Measurements from ENCODE around the gene DPP6. TPM values are rescaled to one million over a fixed set of nuclear protein-coding genes. Genes with fewer than 3 reads are reported as not detected.

The DPP6 gene
- total RNA-seq, 1 experiment from 2014 or later: not detected

- Histone ChIP-seq H3K27ac (no peak overlapping the region), H3K4me1 (replicated peaks; ENCODE audit: insufficient read depth) (no peaks in the 10 kb centered on the region), H3K27me3 (ENCODE audit: insufficient read depth, low read depth) (peaks cover 72% of the 10 kb centered on the region), H3F3A (ENCODE audit: insufficient read depth, low read depth) (no peaks in the 10 kb centered on the region), H3K79me2 (ENCODE audit: low read depth) (no peaks in the 10 kb centered on the region), H3K4me3 (no peak overlapping the region), H2AFZ (no peak overlapping the region), H3K9me2 (ENCODE audit: insufficient read depth) (no peaks in the 10 kb centered on the region), H3K4me2 (no peak overlapping the region), H3K9me3 (ENCODE audit: insufficient read depth, low read depth) (no peaks in the 10 kb centered on the region), H4K20me1 (ENCODE audit: insufficient read depth) (no peaks in the 10 kb centered on the region), H3K36me3 (ENCODE audit: low read depth) (no peaks in the 10 kb centered on the region)
- intact Hi-C loops (cut with micrococcal nuclease; ENCODE audit: unreplicated experiment): no loop called here
- no TSS peak for BruUV-seq (replicated peaks)
- peak in 1 of 2 experiments; percentile 17 for DNase-seq
- CTCF ChIA-PET: no interaction called here
- POLR2A ChIA-PET (ENCODE audit: unreplicated experiment): no interaction called here
- TF ChIP-seq EZH2 (IDR thresholded peaks at IDR 0.05; ENCODE audit: low read depth): no peak
- TF ChIP-seq, protein P1, sequence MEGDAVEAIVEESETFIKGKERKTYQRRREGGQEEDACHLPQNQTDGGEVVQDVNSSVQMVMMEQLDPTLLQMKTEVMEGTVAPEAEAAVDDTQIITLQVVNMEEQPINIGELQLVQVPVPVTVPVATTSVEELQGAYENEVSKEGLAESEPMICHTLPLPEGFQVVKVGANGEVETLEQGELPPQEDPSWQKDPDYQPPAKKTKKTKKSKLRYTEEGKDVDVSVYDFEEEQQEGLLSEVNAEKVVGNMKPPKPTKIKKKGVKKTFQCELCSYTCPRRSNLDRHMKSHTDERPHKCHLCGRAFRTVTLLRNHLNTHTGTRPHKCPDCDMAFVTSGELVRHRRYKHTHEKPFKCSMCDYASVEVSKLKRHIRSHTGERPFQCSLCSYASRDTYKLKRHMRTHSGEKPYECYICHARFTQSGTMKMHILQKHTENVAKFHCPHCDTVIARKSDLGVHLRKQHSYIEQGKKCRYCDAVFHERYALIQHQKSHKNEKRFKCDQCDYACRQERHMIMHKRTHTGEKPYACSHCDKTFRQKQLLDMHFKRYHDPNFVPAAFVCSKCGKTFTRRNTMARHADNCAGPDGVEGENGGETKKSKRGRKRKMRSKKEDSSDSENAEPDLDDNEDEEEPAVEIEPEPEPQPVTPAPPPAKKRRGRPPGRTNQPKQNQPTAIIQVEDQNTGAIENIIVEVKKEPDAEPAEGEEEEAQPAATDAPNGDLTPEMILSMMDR (conservative IDR thresholded peaks at IDR 0.05): peak; percentile 61
These were observed 737.2 kb downstream of the DPP6 start for GRCh38 chr7:154789404-154789803.

GRCh38 chr7:154791611-154792010, 739.4 kb downstream of the DPP6 start:
- DNase-seq: no peak
- intact Hi-C loops (cut with micrococcal nuclease; ENCODE audit: unreplicated experiment): no loop called here
- Histone ChIP-seq H3K4me1 (replicated peaks; ENCODE audit: insufficient read depth) (no peaks in the 10 kb centered on the region), H3K4me2 (no peak overlapping the region), H3K27ac (no peak overlapping the region), H3K79me2 (ENCODE audit: low read depth) (no peaks in the 10 kb centered on the region), H4K20me1 (ENCODE audit: insufficient read depth) (no peaks in the 10 kb centered on the region), H3K9me2 (ENCODE audit: insufficient read depth) (no peaks in the 10 kb centered on the region), H3K36me3 (ENCODE audit: low read depth) (no peaks in the 10 kb centered on the region), H3K9me3 (ENCODE audit: insufficient read depth, low read depth) (no peaks in the 10 kb centered on the region), H3K27me3 (ENCODE audit: insufficient read depth, low read depth) (peaks cover 79% of the 10 kb centered on the region), H3F3A (ENCODE audit: insufficient read depth, low read depth) (no peaks in the 10 kb centered on the region), H2AFZ (no peak overlapping the region), H3K4me3 (no peak overlapping the region)
- POLR2A ChIA-PET (ENCODE audit: unreplicated experiment): no interaction called here
- no TSS peak for BruUV-seq (replicated peaks)
- CTCF ChIA-PET: no interaction called here
- no peak for TF ChIP-seq EZH2 (IDR thresholded peaks at IDR 0.05; ENCODE audit: low read depth)
- TF ChIP-seq, protein P1 (conservative IDR thresholded peaks at IDR 0.05): no peak

GRCh38 chr7:154792436-154793055, 740.3 kb downstream of the DPP6 start:
- no peaks in the 10 kb centered on the region for H3F3A ChIP-seq (ENCODE audit: insufficient read depth, low read depth)
- no peaks in the 10 kb centered on the region for H3K4me1 ChIP-seq (replicated peaks; ENCODE audit: insufficient read depth)
- H2AFZ ChIP-seq: no peak overlapping the region
- no TSS peak for BruUV-seq (replicated peaks)
- no peak overlapping the region for H3K4me2 ChIP-seq
- H4K20me1 ChIP-seq (ENCODE audit: insufficient read depth): no peaks in the 10 kb centered on the region
- no peaks in the 10 kb centered on the region for H3K79me2 ChIP-seq (ENCODE audit: low read depth)
- intact Hi-C loops (cut with micrococcal nuclease; ENCODE audit: unreplicated experiment): no loop called here
- no peaks in the 10 kb centered on the region for H3K9me3 ChIP-seq (ENCODE audit: insufficient read depth, low read depth)
- no peak overlapping the region for H3K27ac ChIP-seq
- no peak overlapping the region for H3K4me3 ChIP-seq
- ChIA-PET POLR2A (ENCODE audit: unreplicated experiment) (no interaction called here), CTCF (no interaction called here)
- H3K9me2 ChIP-seq (ENCODE audit: insufficient read depth): no peaks in the 10 kb centered on the region
- DNase-seq: no peak
- TF ChIP-seq, protein P1 (conservative IDR thresholded peaks at IDR 0.05): no peak
- TF ChIP-seq EZH2 (IDR thresholded peaks at IDR 0.05; ENCODE audit: low read depth): no peak
- H3K27me3 ChIP-seq (ENCODE audit: insufficient read depth, low read depth): peaks cover 81% of the 10 kb centered on the region
- H3K36me3 ChIP-seq (ENCODE audit: low read depth): no peaks in the 10 kb centered on the region
